NCI-H82 treated with DMSO at 0.1 percent for 48 hours (cell line): Measurements from ENCODE around the gene CUL7.
"Not testable (repeated sequence)": the region's sequence is repeated elsewhere in the genome, so short reads cannot be mapped to it uniquely, and the experiment has no call there.

Source experiments
- DNase-seq: peaks from one replicate; lab custom pipeline; 2025; ENCODE audit not compliant: unreplicated experiment; lab: John Stamatoyannopoulos, UW

The CUL7 gene

GRCh38 chr6:43050981-43051380 lies 2.7 kb downstream of the CUL7 start:
- no peak for DNase-seq

- DNase-seq = no peak
These were observed 5.7 kb downstream of the CUL7 start for GRCh38 chr6:43047998-43048397.

GRCh38 chr6:43045371-43045930 lies 8.2 kb downstream of the CUL7 start:
- DNase-seq = no peak

- no peak for DNase-seq
These were observed 10.3 kb downstream of the CUL7 start for GRCh38 chr6:43043310-43043709.

- DNase-seq = not testable (repeated sequence)
These were observed 12.2 kb downstream of the CUL7 start for GRCh38 chr6:43041475-43041874.

GRCh38 chr6:43040542-43041257 lies 13.0 kb downstream of the CUL7 start:
- no peak for DNase-seq

- DNase-seq = no peak
These were observed 14.9 kb downstream of the CUL7 start for GRCh38 chr6:43038727-43039126.

GRCh38 chr6:43037706-43038105 lies 15.9 kb downstream of the CUL7 start:
- DNase-seq = no peak

GRCh38 chr6:43037197-43037596 lies 16.5 kb downstream of the CUL7 start:
- DNase-seq = no peak

GRCh38 chr6:43036712-43037111 lies 16.9 kb downstream of the CUL7 start:
- no peak for DNase-seq

GRCh38 chr6:43035495-43036194 lies 18.0 kb downstream of the CUL7 start:
- no peak for DNase-seq

GRCh38 chr6:43034190-43034525 lies 19.5 kb downstream of the CUL7 start:
- DNase-seq = no peak

GRCh38 chr6:43033496-43034189 lies 20.0 kb downstream of the CUL7 start:
- DNase-seq = no peak

- DNase-seq = no peak
These were observed 21.3 kb downstream of the CUL7 start for GRCh38 chr6:43032326-43032725.

GRCh38 chr6:43029120-43029519 lies 24.5 kb downstream of the CUL7 start:
- DNase-seq = no peak

GRCh38 chr6:43026365-43026764 lies 27.3 kb downstream of the CUL7 start:
- no peak for DNase-seq

GRCh38 chr6:43024436-43024835 lies 29.2 kb downstream of the CUL7 start:
- DNase-seq = no peak

GRCh38 chr6:43021270-43022047 lies 32.2 kb downstream of the CUL7 start, which contains the start of gene RRP36:
Gene RRP36, plus strand, starts transcription at chr6:43021623. Its CDS starts 32 bp downstream, at chr6:43021655.
- DNase-seq = peak; percentile 31

GRCh38 chr6:43020847-43021246 lies 32.8 kb downstream of the CUL7 start:
- DNase-seq = peak; percentile 64

- DNase-seq = no peak
These were observed 33.5 kb downstream of the CUL7 start for GRCh38 chr6:43020052-43020705.
